PC-9 (cell line): Measurements from ENCODE around the gene CTNND2.

Experiments used
- EZH2 ChIP-seq: fragments of 200-600 bp; sonication (generic); IDR thresholded peaks from 2 replicates; pipeline ENCODE4 v1.8.0; 2017; ENCODE audit warnings: antibody characterized with exemption, low read depth
- TF ChIP-seq, protein P1 (sequence below): fragments of 200-600 bp; sonication (generic); conservative IDR thresholded peaks from 2 replicates; pipeline ENCODE4 v1.6.1; 2017; ENCODE audit warnings: mixed run types, antibody characterized with exemption, mild to moderate bottlenecking, moderate library complexity

DNA sequence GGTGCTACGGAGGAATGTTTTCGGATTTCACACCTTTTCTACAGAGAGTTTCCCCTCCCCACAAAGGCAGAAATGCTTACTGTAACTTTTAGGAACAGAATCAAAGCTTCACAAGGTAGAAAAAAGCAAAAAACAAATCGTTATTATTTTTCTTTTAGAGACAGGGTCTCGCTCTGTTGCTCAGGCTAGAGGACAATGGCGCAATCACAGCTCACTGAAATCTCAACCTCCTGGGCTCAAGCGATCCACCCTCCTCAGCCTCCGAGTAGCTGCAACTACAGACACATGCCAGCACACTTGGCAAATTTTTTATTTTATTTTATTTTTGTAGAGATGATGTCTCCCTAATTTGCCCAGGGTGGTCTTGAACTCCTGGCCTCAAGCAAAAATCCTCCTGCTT lies 394.5 kb downstream of the CTNND2 start:
- TF ChIP-seq, protein P1, sequence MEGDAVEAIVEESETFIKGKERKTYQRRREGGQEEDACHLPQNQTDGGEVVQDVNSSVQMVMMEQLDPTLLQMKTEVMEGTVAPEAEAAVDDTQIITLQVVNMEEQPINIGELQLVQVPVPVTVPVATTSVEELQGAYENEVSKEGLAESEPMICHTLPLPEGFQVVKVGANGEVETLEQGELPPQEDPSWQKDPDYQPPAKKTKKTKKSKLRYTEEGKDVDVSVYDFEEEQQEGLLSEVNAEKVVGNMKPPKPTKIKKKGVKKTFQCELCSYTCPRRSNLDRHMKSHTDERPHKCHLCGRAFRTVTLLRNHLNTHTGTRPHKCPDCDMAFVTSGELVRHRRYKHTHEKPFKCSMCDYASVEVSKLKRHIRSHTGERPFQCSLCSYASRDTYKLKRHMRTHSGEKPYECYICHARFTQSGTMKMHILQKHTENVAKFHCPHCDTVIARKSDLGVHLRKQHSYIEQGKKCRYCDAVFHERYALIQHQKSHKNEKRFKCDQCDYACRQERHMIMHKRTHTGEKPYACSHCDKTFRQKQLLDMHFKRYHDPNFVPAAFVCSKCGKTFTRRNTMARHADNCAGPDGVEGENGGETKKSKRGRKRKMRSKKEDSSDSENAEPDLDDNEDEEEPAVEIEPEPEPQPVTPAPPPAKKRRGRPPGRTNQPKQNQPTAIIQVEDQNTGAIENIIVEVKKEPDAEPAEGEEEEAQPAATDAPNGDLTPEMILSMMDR: no peak
- TF ChIP-seq EZH2: no peak
